ENCODE measurements around the gene DUSP1. TPM values are rescaled to one million over a fixed set of nuclear protein-coding genes. Genes with fewer than 3 reads are reported as not detected.

The DUSP1 gene
- total RNA-seq, 6 donors from 2014 or later = 568 to 1,492 (median 904) TPM

DNA sequence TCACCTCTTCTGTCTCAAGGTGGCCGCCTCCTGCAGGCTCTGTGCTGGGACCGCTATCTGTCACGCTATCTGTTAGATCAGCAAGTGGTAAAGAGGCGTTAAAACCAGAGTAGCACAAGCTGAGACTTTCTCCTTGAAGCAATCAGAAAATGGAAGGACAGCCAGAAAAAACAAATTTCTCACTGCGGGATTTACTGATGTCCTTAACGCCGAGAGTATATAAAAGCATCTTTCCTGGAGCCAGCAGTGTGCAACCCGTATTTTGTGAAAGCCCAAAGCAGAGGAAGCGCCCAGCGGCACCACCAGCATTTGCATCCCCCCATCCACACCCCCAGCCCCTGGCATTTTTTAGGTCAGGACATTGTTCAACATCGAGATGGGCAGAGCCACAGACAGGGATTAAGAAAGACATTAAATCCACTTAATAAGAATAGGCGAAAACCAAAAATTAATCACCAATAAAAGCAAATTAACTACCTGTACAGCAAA, 48.6 kb downstream of the DUSP1 start:
- TF ChIP-seq EP300 (IDR thresholded peaks at IDR 0.05) (no peak), POLR2A (IDR thresholded peaks at IDR 0.05) (no peak), POLR2AphosphoS5 (IDR thresholded peaks at IDR 0.05) (no peak)
- TF ChIP-seq, protein P1, sequence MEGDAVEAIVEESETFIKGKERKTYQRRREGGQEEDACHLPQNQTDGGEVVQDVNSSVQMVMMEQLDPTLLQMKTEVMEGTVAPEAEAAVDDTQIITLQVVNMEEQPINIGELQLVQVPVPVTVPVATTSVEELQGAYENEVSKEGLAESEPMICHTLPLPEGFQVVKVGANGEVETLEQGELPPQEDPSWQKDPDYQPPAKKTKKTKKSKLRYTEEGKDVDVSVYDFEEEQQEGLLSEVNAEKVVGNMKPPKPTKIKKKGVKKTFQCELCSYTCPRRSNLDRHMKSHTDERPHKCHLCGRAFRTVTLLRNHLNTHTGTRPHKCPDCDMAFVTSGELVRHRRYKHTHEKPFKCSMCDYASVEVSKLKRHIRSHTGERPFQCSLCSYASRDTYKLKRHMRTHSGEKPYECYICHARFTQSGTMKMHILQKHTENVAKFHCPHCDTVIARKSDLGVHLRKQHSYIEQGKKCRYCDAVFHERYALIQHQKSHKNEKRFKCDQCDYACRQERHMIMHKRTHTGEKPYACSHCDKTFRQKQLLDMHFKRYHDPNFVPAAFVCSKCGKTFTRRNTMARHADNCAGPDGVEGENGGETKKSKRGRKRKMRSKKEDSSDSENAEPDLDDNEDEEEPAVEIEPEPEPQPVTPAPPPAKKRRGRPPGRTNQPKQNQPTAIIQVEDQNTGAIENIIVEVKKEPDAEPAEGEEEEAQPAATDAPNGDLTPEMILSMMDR (IDR thresholded peaks at IDR 0.05) = no peak
- DNase-seq (no peak), ATAC-seq (ENCODE audit: low FRiP score in 2 of 2) (no peak)
- H3K9me3 ChIP-seq = no peaks in the 10 kb centered on the region
- WGBS, 2 donors = 57 to 62% methylated on average over 12 of the region's 12 CpGs
- H3K27ac ChIP-seq = peak overlapping the region in 2 of 4 donors; percentile 4 to 77
- peaks cover 22 to 39% (median 24%) of the 10 kb centered on the region in 4 donors for H3K4me1 ChIP-seq
- H3K4me3 ChIP-seq = no peak overlapping the region
- H3K36me3 ChIP-seq = no peaks in the 10 kb centered on the region
- no peaks in the 10 kb centered on the region for H3K27me3 ChIP-seq

- peaks cover 26 to 45% (median 30%) of the 10 kb centered on the region in 4 donors for H3K4me1 ChIP-seq
- TF ChIP-seq POLR2A (IDR thresholded peaks at IDR 0.05) = no peak
- TF ChIP-seq, protein P1 (IDR thresholded peaks at IDR 0.05) = no peak
- TF ChIP-seq POLR2AphosphoS5 (IDR thresholded peaks at IDR 0.05) = peak; percentile 30 to 92
- peak; percentile 88 to 99 (median 92) for TF ChIP-seq EP300 (IDR thresholded peaks at IDR 0.05)
- DNase-seq (peak in 1 of 2 donors; percentile 55), ATAC-seq (ENCODE audit: low FRiP score in 2 of 2) (peak in 1 of 2 donors; percentile 58)
- no peaks in the 10 kb centered on the region for H3K27me3 ChIP-seq
- H3K27ac ChIP-seq = peak overlapping the region; percentile 18 to 77 (median 54)
- no peak overlapping the region for H3K4me3 ChIP-seq
- H3K9me3 ChIP-seq = no peaks in the 10 kb centered on the region
- 42 to 46% methylated on average over 16 to 17 of the region's 17 CpGs for WGBS, 2 donors
- no peaks in the 10 kb centered on the region for H3K36me3 ChIP-seq
Observed at GRCh38 chr5:172721455-172722326, 49.3 kb downstream of the DUSP1 start.

GRCh38 chr5:172720655-172721054, 50.3 kb downstream of the DUSP1 start:
- no peak for DNase-seq
- 72% methylated on average over 4 to 5 of the region's 5 CpGs for WGBS, 2 donors

GRCh38 chr5:172719211-172719610, 51.8 kb downstream of the DUSP1 start:
- peaks cover 40 to 70% (median 54%) of the 10 kb centered on the region in 4 donors for H3K4me1 ChIP-seq
- WGBS, 2 donors = 85 to 97% methylated on average over 4 of the region's 4 CpGs
- no peaks in the 10 kb centered on the region for H3K36me3 ChIP-seq
- DNase-seq (no peak), ATAC-seq (ENCODE audit: low FRiP score in 2 of 2) (no peak)
- H3K9me3 ChIP-seq = no peaks in the 10 kb centered on the region
- no peaks in the 10 kb centered on the region for H3K27me3 ChIP-seq
- no peak overlapping the region for H3K4me3 ChIP-seq
- H3K27ac ChIP-seq = no peak overlapping the region
- no peak for TF ChIP-seq POLR2A (IDR thresholded peaks at IDR 0.05)

More at GRCh38 chr5:172720655-172721054, 50.3 kb downstream of the DUSP1 start:
- H3K27ac ChIP-seq = peak overlapping the region; percentile 18 to 77 (median 54)
- no peaks in the 10 kb centered on the region for H3K27me3 ChIP-seq
- H3K9me3 ChIP-seq = no peaks in the 10 kb centered on the region
- ATAC-seq (ENCODE audit: low FRiP score in 2 of 2) = no peak
- H3K36me3 ChIP-seq = no peaks in the 10 kb centered on the region
- H3K4me3 ChIP-seq = no peak overlapping the region
- H3K4me1 ChIP-seq = peaks cover 26 to 56% (median 40%) of the 10 kb centered on the region in 4 donors
- TF ChIP-seq POLR2A (IDR thresholded peaks at IDR 0.05) (no peak), POLR2AphosphoS5 (IDR thresholded peaks at IDR 0.05) (no peak), EP300 (IDR thresholded peaks at IDR 0.05) (no peak)
- TF ChIP-seq, protein P1 (IDR thresholded peaks at IDR 0.05) = no peak

DNA sequence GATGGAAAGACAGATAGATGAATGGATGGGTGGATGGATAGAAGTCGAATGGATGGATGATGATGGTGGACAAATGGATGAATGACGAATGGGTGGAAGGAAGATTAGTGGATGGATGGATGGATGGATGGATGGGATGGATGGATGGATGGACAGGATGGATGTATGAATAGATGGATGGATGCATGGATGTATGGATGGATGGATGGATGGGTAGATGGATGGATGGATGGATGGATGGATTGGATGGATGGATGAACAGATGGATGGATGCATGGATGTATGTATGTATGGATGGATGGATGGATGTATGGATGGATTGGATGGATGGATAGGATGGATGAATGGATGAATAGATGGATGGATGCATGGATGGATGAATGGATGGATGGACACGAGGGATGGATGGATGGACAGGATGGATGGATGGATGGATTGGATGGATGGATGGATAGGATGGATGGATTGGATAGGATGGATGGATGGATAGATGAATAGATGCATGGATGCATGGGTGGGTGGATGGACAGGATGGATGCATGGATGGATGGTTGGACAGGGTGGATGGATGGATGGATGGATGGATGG, 52.4 kb downstream of the DUSP1 start:
- ATAC-seq (ENCODE audit: low FRiP score in 2 of 2) (no peak), DNase-seq (no peak)
- no peaks in the 10 kb centered on the region for H3K9me3 ChIP-seq
- no peaks in the 10 kb centered on the region for H3K27me3 ChIP-seq
- WGBS, 2 donors = 97% methylated on average over 3 of the region's 3 CpGs
- H3K36me3 ChIP-seq = no peaks in the 10 kb centered on the region
- peaks cover 46 to 76% (median 60%) of the 10 kb centered on the region in 4 donors for H3K4me1 ChIP-seq
- H3K27ac ChIP-seq = no peak overlapping the region
- TF ChIP-seq POLR2AphosphoS5 (IDR thresholded peaks at IDR 0.05) (no peak), EP300 (IDR thresholded peaks at IDR 0.05) (no peak), POLR2A (IDR thresholded peaks at IDR 0.05) (no peak)
- TF ChIP-seq, protein P1 (IDR thresholded peaks at IDR 0.05) = no peak
- H3K4me3 ChIP-seq = no peak overlapping the region

Measured in upper lobe of left lung (tissue), 6 donors.